GM12874 (cell line): Measurements from ENCODE around the gene TRDMT1.

Experiments used
- CTCF ChIP-seq: IDR thresholded peaks from 2 replicates; pipeline ENCODE4 v1.5.1; 2011; ENCODE audit warnings: low read depth, mild to moderate bottlenecking, control low read depth, low read length, moderate library complexity; ENCODE audit not compliant: insufficient read depth

TRDMT1 gene

GRCh38 chr10:17181751-17182150 lies 19.7 kb downstream of the TRDMT1 start:
- TF ChIP-seq CTCF: no peak

- TF ChIP-seq CTCF: no peak
Measured at GRCh38 chr10:17181110-17181509, 20.4 kb downstream of the TRDMT1 start.

- no peak for TF ChIP-seq CTCF
Measured at GRCh38 chr10:17179002-17179401, 22.5 kb downstream of the TRDMT1 start.

GRCh38 chr10:17178006-17178405 lies 23.5 kb downstream of the TRDMT1 start:
- TF ChIP-seq CTCF: no peak

GRCh38 chr10:17177014-17177413 lies 24.5 kb downstream of the TRDMT1 start:
- no peak for TF ChIP-seq CTCF

- no peak for TF ChIP-seq CTCF
Measured at GRCh38 chr10:17176091-17176490, 25.4 kb downstream of the TRDMT1 start.

- TF ChIP-seq CTCF: no peak
Measured at GRCh38 chr10:17175551-17175950, 25.9 kb downstream of the TRDMT1 start.

- TF ChIP-seq CTCF: no peak
Measured at GRCh38 chr10:17174626-17175025, 26.8 kb downstream of the TRDMT1 start.
